Omental fat pad (tissue), 4 donors: Measurements from ENCODE around the gene DUSP14. TPM values are rescaled to one million over a fixed set of nuclear protein-coding genes. Genes with fewer than 3 reads are reported as not detected.

Experiments
- ATAC-seq: fragments of 150-250 bp; one replicate; pipeline ENCODE4 v1.9.1; 2016; ENCODE audit warnings: mild to moderate bottlenecking, moderate library complexity; ENCODE audit not compliant: low FRiP score
- DNase-seq: peaks from one replicate; pipeline ENCODE4 v3.0.0-alpha.2; 2019; ENCODE audit warnings: low spot score
- total RNA-seq, 4 donors: library from RNA; depleted of rRNA; stranded (reverse); fragments of >200 nt; gene quantifications; one replicate each; pipeline ENCODE4 v1.1.0, GENCODE V29; 2016
- TF ChIP-seq, protein P1 (sequence below), 3 donors: fragments of 450-650 bp; IDR thresholded peaks; one replicate each; pipeline ENCODE4 v1.5.1; 2016 to 2017; ENCODE audit warnings: antibody characterized with exemption in 3 of 3, mild to moderate bottlenecking in 3 of 3, moderate library complexity in 2 of 3

DUSP14 gene
- total RNA-seq, 4 donors from 2014 or later = 12.6 to 65.7 (median 30.6) TPM

DNA sequence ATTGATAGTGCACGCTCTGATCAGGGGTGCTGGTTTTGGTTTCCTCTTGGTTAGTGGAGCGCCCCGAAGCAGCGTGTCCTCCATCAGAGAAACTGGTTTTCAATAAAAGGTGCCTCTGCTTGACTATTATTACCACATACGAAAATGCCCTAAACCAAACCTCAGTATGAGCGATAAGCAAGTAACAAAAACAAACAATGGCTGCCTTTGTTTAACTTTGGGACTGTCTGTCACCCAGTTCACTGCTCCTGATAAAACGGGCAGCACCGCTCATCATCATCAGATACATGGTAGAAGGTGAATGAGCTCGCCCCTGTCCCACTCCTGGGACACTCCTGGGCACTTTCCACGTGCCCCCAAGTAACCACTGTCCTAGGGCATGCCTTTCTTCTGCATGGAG, 24.0 kb downstream of the DUSP14 start:
- DNase-seq = no peak
- TF ChIP-seq, protein P1, sequence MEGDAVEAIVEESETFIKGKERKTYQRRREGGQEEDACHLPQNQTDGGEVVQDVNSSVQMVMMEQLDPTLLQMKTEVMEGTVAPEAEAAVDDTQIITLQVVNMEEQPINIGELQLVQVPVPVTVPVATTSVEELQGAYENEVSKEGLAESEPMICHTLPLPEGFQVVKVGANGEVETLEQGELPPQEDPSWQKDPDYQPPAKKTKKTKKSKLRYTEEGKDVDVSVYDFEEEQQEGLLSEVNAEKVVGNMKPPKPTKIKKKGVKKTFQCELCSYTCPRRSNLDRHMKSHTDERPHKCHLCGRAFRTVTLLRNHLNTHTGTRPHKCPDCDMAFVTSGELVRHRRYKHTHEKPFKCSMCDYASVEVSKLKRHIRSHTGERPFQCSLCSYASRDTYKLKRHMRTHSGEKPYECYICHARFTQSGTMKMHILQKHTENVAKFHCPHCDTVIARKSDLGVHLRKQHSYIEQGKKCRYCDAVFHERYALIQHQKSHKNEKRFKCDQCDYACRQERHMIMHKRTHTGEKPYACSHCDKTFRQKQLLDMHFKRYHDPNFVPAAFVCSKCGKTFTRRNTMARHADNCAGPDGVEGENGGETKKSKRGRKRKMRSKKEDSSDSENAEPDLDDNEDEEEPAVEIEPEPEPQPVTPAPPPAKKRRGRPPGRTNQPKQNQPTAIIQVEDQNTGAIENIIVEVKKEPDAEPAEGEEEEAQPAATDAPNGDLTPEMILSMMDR (IDR thresholded peaks at IDR 0.05) = no peak

DNA sequence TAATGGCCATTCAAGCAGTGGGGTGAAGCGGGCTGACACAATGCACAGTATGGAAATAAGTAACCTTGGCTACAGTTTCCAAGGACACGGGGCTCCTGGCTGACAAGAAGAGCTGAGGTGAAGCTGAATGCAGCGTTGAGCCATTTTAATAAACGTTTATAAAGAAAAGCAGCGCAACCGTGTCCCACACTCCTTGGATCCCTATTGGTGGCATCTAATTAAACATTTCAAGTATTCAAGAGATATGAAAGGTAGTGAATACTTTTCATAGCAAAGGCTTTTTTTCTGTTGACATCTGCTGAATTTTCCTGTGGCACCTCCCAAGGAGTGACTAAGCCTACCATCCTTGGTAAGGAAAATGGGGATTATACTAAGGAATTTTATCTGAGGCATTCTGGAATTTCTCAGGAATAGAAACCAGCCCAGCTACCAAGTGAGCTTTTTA, 26.5 kb downstream of the DUSP14 start:
- no peak for ATAC-seq
- TF ChIP-seq, protein P1 (IDR thresholded peaks at IDR 0.05) = no peak
- no peak for DNase-seq

More for the DNA sequence above, 24.0 kb downstream of the DUSP14 start:
- ATAC-seq = no peak

DNA sequence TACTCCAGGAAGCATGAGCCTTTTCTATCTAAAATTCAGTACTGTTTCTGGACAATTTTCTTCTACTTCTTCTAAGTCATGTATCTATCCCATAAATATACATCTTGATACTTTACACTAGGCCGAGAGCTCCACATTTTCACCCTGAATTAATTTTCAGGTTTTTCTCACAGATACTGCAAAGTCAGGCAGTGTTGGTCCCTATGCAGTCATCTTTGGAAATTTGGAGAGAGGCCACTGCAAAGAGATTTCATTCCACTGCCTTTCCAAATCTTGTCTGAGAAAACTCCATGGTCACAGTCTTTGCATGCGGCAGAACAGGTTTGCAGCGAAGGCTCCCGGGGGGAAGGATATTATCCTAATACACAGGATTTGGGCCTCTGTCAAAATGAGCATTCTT, 28.2 kb downstream of the DUSP14 start:
- DNase-seq (no peak), ATAC-seq (no peak)
- TF ChIP-seq, protein P1 (IDR thresholded peaks at IDR 0.05) = no peak

DNA sequence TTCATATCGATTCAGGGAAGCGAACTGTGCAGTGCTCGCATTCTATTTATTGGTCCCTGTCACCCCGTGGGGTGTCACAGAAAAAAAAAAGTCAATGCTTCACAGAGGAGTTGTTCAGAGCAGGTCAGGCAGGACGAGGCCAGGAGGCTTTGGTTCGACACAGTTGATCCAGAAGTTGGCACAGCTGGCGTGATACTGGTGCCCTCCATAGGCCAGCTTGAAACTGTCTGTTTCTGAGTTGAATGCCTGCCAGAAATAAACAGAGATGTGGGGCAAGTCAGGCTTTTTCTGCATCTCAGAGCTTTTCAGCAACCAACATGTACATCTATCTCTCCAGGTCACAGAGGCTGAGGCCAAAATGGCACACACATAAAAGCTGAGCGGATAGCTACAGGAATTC, 29.1 kb downstream of the DUSP14 start:
- DNase-seq (no peak), ATAC-seq (no peak)
- TF ChIP-seq, protein P1 (IDR thresholded peaks at IDR 0.05) = no peak

DNA sequence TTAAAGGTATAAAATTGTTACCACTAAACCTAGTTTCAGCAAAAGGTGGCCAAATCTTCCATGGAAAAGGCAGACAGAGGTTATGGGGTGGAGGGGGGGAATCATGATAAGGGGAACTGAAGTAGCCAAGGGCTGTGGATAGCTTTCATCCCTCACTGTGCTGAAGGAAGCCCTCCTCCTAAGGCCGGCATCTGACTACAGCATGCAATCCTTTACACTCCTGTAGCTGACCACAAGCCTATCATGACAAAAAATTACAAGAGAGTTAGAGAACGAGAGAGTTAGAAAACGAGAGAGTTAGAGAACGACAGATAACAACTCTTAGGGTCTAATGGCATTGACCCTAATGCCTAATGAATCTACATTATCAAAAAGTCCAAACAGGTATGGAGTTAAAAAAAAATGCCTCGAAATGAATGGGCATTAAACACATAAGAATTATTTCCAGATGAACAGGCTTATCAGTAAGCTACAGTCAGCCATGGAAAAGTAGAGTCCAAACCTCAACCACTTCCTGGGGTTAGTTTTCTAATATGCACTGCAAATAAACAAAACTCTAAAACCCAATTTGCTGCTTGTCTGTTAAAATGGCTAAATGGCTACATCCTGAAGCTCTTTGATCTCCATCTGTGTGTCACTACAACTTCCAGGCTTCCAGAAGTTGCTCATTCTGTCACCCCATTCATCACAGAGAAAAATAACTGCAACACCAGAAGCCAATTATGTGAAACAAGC, 29.7 kb downstream of the DUSP14 start:
- ATAC-seq (no peak), DNase-seq (no peak)
- TF ChIP-seq, protein P1 (IDR thresholded peaks at IDR 0.05) = no peak

DNA sequence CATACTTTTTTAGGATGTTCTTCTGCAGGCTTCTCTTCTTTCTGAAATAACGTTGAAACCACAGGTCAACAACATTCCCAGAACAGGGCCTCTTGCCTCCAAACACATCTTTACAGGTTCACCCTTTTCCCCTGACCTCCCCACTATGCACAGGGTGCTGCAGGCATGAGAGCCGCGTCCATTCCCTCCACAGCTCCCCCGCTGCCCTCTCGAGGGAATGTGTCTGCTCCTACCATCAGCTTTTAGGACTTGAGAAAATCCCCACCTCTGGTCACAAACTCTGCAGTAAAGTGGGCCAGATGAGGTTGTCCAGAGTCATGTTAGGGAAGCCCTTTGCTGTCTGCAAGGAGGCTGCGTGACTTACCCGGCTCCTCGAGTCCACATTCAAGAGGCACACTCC, 30.5 kb downstream of the DUSP14 start:
- no peak for ATAC-seq
- TF ChIP-seq, protein P1 (IDR thresholded peaks at IDR 0.05) = no peak

DNA sequence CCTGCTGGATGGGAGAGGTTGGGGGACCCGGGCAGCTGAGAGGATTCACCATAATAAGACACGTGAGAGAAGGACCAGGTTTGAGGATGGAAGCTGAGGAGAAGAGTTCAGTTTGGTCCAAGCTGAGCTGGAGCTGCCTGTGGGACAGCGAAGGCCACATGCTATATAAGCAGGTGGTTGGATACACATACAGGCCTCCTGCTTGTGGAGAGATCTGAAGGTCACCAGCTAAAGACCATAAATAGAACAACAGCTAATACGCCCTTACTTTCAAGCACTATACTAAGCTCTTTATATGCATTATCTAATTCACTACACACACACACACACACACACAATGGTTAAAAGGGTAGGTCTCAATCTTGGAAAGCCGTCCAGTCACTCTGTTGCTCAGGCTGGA, 32.1 kb downstream of the DUSP14 start:
- TF ChIP-seq, protein P1 (IDR thresholded peaks at IDR 0.05) = no peak
- DNase-seq (no peak), ATAC-seq (no peak)

More for the DNA sequence above, 30.5 kb downstream of the DUSP14 start:
- DNase-seq = no peak
